ENCODE measurements around the gene SPIRE2.

SPIRE2 gene

GRCh38 chr16:89828199-89828869 lies at the start of gene SPIRE2:
TSS of gene SPIRE2 (plus strand) at chr16:89828475. CDS start at chr16:89828551, 76 bp downstream.
- TF ChIP-seq CTCF (IDR thresholded peaks at IDR 0.05; ENCODE audit: borderline replicate concordance, extremely low read depth, low read length, poor library complexity, severe bottlenecking) (no peak), EZH2 (IDR thresholded peaks at IDR 0.05; ENCODE audit: borderline replicate concordance, low read depth, low read length, severe bottlenecking) (no peak)
- ATAC-seq (ENCODE audit: insufficient read depth, low read depth) (peak; percentile 92), DNase-seq (peak; percentile 81)
- H3K4me2 ChIP-seq (ENCODE audit: insufficient read depth, low read length) = peak within 1 kb of the TSS; percentile 74
- H3K4me1 ChIP-seq (ENCODE audit: insufficient read depth, low read length) = peaks cover 11% of the 10 kb centered on the region
- no peak within 1 kb of the TSS for H2AFZ ChIP-seq (ENCODE audit: low read depth, low read length)
- H4K20me1 ChIP-seq (ENCODE audit: insufficient read depth, low read length) = peaks cover 32% of the 10 kb centered on the region
- H3K9me3 ChIP-seq (ENCODE audit: insufficient read depth, low read length, severe bottlenecking) = no peaks in the 10 kb centered on the region
- H3K79me2 ChIP-seq (ENCODE audit: insufficient read depth, low read length) = no peaks in the 10 kb centered on the region
- H3K9ac ChIP-seq (ENCODE audit: low read depth, low read length) = peak within 1 kb of the TSS; percentile 38
- no peak within 1 kb of the TSS for H3K27ac ChIP-seq (ENCODE audit: low read length)
- H3K36me3 ChIP-seq (ENCODE audit: insufficient read depth, low read length) = no peaks in the 10 kb centered on the region
- peak within 1 kb of the TSS in 1 of 2 experiments; percentile 49; a peak in 3 of 4 replicates for H3K4me3 ChIP-seq (ENCODE audit: low read depth in 1 of 2, low read length in 2 of 2)
- no peaks in the 10 kb centered on the region for H3K27me3 ChIP-seq (ENCODE audit: insufficient read depth, low read length, poor library complexity)

GRCh38 chr16:89779231-89779908 lies 48.9 kb upstream of the SPIRE2 start:
- no peaks in the 10 kb centered on the region for H3K4me1 ChIP-seq (ENCODE audit: insufficient read depth, low read length)
- H2AFZ ChIP-seq (ENCODE audit: low read depth, low read length) = no peak overlapping the region
- no peak for DNase-seq
- no peak overlapping the region for H3K27ac ChIP-seq (ENCODE audit: low read length)
- no peak overlapping the region for H3K4me3 ChIP-seq (ENCODE audit: low read depth in 1 of 2, low read length in 2 of 2)
- H3K27me3 ChIP-seq (ENCODE audit: insufficient read depth, low read length, poor library complexity) = no peaks in the 10 kb centered on the region
- no peaks in the 10 kb centered on the region for H3K9me3 ChIP-seq (ENCODE audit: insufficient read depth, low read length, severe bottlenecking)
- no peak overlapping the region for H3K4me2 ChIP-seq (ENCODE audit: insufficient read depth, low read length)
- peaks cover 7% of the 10 kb centered on the region for H4K20me1 ChIP-seq (ENCODE audit: insufficient read depth, low read length)
- peaks cover 5% of the 10 kb centered on the region; the same call in 1 of the 2 replicates for H3K79me2 ChIP-seq (ENCODE audit: insufficient read depth, low read length)
- H3K9ac ChIP-seq (ENCODE audit: low read depth, low read length) = no peak overlapping the region
- no peak for ATAC-seq (ENCODE audit: insufficient read depth, low read depth)
- TF ChIP-seq CTCF (IDR thresholded peaks at IDR 0.05; ENCODE audit: borderline replicate concordance, extremely low read depth, low read length, poor library complexity, severe bottlenecking) (no peak), EZH2 (IDR thresholded peaks at IDR 0.05; ENCODE audit: borderline replicate concordance, low read depth, low read length, severe bottlenecking) (no peak)
- H3K36me3 ChIP-seq (ENCODE audit: insufficient read depth, low read length) = peaks cover 86% of the 10 kb centered on the region

- TF ChIP-seq CTCF (IDR thresholded peaks at IDR 0.05; ENCODE audit: borderline replicate concordance, extremely low read depth, low read length, poor library complexity, severe bottlenecking) (no peak), EZH2 (IDR thresholded peaks at IDR 0.05; ENCODE audit: borderline replicate concordance, low read depth, low read length, severe bottlenecking) (no peak)
- Histone ChIP-seq H3K36me3 (ENCODE audit: insufficient read depth, low read length) (peaks cover 88% of the 10 kb centered on the region), H3K27ac (ENCODE audit: low read length) (no peak overlapping the region), H2AFZ (ENCODE audit: low read depth, low read length) (no peak overlapping the region), H3K27me3 (ENCODE audit: insufficient read depth, low read length, poor library complexity) (no peaks in the 10 kb centered on the region), H3K9me3 (ENCODE audit: insufficient read depth, low read length, severe bottlenecking) (no peaks in the 10 kb centered on the region), H3K4me1 (ENCODE audit: insufficient read depth, low read length) (no peaks in the 10 kb centered on the region), H4K20me1 (ENCODE audit: insufficient read depth, low read length) (peaks cover 7% of the 10 kb centered on the region), H3K4me2 (ENCODE audit: insufficient read depth, low read length) (no peak overlapping the region), H3K9ac (ENCODE audit: low read depth, low read length) (no peak overlapping the region), H3K4me3 (ENCODE audit: low read depth in 1 of 2, low read length in 2 of 2) (no peak overlapping the region), H3K79me2 (ENCODE audit: insufficient read depth, low read length) (peaks cover 5% of the 10 kb centered on the region; the same call in 1 of the 2 replicates)
- ATAC-seq (ENCODE audit: insufficient read depth, low read depth) = no peak
- no peak for DNase-seq
These were observed 48.4 kb upstream of the SPIRE2 start for GRCh38 chr16:89779909-89780305.
